ENCODE measurements around the gene UQCR11.

UQCR11 gene

DNA sequence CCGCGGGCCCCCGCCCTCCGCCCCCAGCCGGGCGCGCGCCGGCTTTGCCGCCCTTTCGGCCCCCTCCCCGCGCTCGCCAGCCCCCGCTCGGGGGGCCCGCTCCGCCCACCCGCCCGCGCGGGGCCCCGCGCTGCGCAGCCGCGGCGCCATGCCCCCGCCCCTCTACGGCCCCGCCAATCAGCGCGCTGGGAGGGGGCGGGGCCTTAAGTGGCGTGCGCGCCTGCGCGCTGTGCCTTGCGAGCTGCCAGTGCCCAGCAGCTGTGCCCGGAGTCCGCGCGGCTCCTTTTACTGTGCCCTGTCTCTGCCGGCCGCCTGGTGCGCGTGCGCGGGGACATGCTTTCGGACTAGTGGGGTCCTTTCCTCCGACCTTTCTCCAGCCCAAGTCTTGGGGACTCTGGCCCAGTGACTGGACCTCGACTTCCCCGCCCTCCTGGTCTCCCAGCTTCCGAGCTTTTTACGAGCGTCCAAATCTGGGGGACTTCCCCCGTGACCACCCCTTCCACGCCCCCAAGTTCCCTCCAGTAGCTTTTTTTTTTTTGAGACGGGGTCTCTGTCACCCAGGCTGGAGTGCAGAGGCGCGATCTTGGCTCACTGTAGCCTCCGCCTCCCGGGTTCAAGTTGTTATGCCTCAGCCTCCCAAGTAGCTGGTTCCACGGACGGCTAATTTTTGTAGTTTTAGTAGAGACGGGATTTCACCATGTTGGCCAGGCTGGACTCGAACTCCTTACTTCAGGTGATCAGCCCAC lies 12.3 kb downstream of the UQCR11 start, which contains the start of gene MBD3:
TSS of gene MBD3 (minus strand) at position 111 of the 746 bp plus-strand sequence. CDS start 234 bp downstream, outside the sequence.
- no peaks in the 10 kb centered on the region for H3K9me2 ChIP-seq (replicated peaks; ENCODE audit: control insufficient read depth, low read length)
- H3K4me2 ChIP-seq (ENCODE audit: low read length) = peak within 1 kb of the TSS; percentile 88
- H3K79me2 ChIP-seq (ENCODE audit: control insufficient read depth, low read length) = peaks cover 51% of the 10 kb centered on the region
- H3K36me3 ChIP-seq (ENCODE audit: control insufficient read depth, low read length) = peaks cover 51% of the 10 kb centered on the region
- H3K9me3 ChIP-seq (ENCODE audit: control insufficient read depth, insufficient read depth, low read length) = no peaks in the 10 kb centered on the region
- peaks cover 5% of the 10 kb centered on the region; the same call in 1 of the 2 replicates for H4K20me1 ChIP-seq (ENCODE audit: control insufficient read depth, insufficient read depth, low read depth, low read length)
- peak within 1 kb of the TSS; percentile 85 for H3K27ac ChIP-seq (ENCODE audit: low read depth, low read length)
- H3K4me1 ChIP-seq (ENCODE audit: control insufficient read depth, low read length) = peaks cover 36% of the 10 kb centered on the region
- H3F3A ChIP-seq (ENCODE audit: control insufficient read depth, insufficient read depth) = peaks cover 16% of the 10 kb centered on the region
- H3K27me3 ChIP-seq (ENCODE audit: control insufficient read depth, low read length) = no peaks in the 10 kb centered on the region
- peak within 1 kb of the TSS; percentile 87 for H3K4me3 ChIP-seq (ENCODE audit: low read length)
- no peak for TF ChIP-seq EZH2phosphoT487 (IDR thresholded peaks at IDR 0.05; ENCODE audit: borderline replicate concordance, low read length)
- no peak for TF ChIP-seq CTCF (IDR thresholded peaks at IDR 0.05; ENCODE audit: low read depth, low read length, poor library complexity, severe bottlenecking)

DNA sequence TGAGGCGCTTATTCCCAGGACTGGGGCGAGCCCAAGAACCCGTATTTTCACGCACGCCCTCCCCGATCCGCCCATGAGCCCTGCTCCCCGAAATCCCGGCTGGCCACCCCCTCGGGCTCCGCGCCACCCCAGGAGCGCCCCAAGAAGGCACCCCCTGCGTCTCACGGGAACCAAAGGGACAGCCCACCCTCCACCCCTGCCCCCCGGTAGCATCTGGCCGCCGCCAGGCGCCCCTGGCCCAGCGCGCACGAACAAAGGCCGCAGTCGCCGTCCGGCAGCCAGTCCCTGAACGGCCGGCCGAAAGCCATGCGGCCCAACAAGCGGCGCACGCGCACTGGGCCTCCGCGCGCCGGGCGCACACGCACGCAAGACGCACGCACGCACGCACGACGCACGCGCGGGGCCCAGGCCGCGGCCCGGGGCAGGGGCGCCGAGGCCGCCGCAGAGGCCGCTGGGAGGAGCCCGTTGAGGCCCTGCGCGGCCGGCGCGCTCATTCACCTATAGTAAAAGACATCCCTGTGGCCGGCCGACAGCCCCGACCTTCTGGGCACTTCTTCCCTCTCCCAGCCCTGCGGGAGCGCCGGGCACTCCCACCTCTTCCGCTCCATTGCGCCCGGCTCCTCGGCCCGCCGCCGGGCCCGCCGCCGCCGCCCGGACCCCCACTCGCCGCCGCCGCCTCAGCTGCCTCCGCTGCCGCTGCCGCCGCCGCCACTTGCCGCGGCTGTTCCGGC lies 13.1 kb downstream of the UQCR11 start:
- Histone ChIP-seq H3K9me2 (replicated peaks; ENCODE audit: control insufficient read depth, low read length) (no peaks in the 10 kb centered on the region), H3K4me3 (ENCODE audit: low read length) (peak overlapping the region; percentile 87), H3K36me3 (ENCODE audit: control insufficient read depth, low read length) (peaks cover 51% of the 10 kb centered on the region), H3K4me1 (ENCODE audit: control insufficient read depth, low read length) (peaks cover 28% of the 10 kb centered on the region), H3K4me2 (ENCODE audit: low read length) (peak overlapping the region; percentile 88), H3K9me3 (ENCODE audit: control insufficient read depth, insufficient read depth, low read length) (no peaks in the 10 kb centered on the region), H3K79me2 (ENCODE audit: control insufficient read depth, low read length) (peaks cover 53% of the 10 kb centered on the region), H3F3A (ENCODE audit: control insufficient read depth, insufficient read depth) (peaks cover 12% of the 10 kb centered on the region), H4K20me1 (ENCODE audit: control insufficient read depth, insufficient read depth, low read depth, low read length) (peaks cover 8% of the 10 kb centered on the region; the same call in 1 of the 2 replicates), H3K27ac (ENCODE audit: low read depth, low read length) (peak overlapping the region; percentile 85), H3K27me3 (ENCODE audit: control insufficient read depth, low read length) (no peaks in the 10 kb centered on the region)
- no peak for TF ChIP-seq CTCF (IDR thresholded peaks at IDR 0.05; ENCODE audit: low read depth, low read length, poor library complexity, severe bottlenecking)

- no peaks in the 10 kb centered on the region for H3K27me3 ChIP-seq (ENCODE audit: control insufficient read depth, low read length)
- peaks cover 57% of the 10 kb centered on the region for H3K79me2 ChIP-seq (ENCODE audit: control insufficient read depth, low read length)
- H3K9me3 ChIP-seq (ENCODE audit: control insufficient read depth, insufficient read depth, low read length) = no peaks in the 10 kb centered on the region
- peaks cover 44% of the 10 kb centered on the region for H3K36me3 ChIP-seq (ENCODE audit: control insufficient read depth, low read length)
- peaks cover 8% of the 10 kb centered on the region; the same call in 1 of the 2 replicates for H4K20me1 ChIP-seq (ENCODE audit: control insufficient read depth, insufficient read depth, low read depth, low read length)
- H3K9me2 ChIP-seq (replicated peaks; ENCODE audit: control insufficient read depth, low read length) = no peaks in the 10 kb centered on the region
- no peak for TF ChIP-seq EZH2phosphoT487 (IDR thresholded peaks at IDR 0.05; ENCODE audit: borderline replicate concordance, low read length)
- no peak for TF ChIP-seq CTCF (IDR thresholded peaks at IDR 0.05; ENCODE audit: low read depth, low read length, poor library complexity, severe bottlenecking)
- peak overlapping the region; percentile 88 for H3K4me2 ChIP-seq (ENCODE audit: low read length)
- H3F3A ChIP-seq (ENCODE audit: control insufficient read depth, insufficient read depth) = peaks cover 8% of the 10 kb centered on the region
- peaks cover 22% of the 10 kb centered on the region for H3K4me1 ChIP-seq (ENCODE audit: control insufficient read depth, low read length)
- peak overlapping the region; percentile 87 for H3K4me3 ChIP-seq (ENCODE audit: low read length)
- H3K27ac ChIP-seq (ENCODE audit: low read depth, low read length) = peak overlapping the region; percentile 85
These were observed 13.7 kb downstream of the UQCR11 start for GRCh38 chr19:1591421-1592023.
